Activated naive CD8-positive, alpha-beta T cell treated with anti-CD3 and anti-CD28 coated beads, Interleukin-2, amount 10 ng/mL, durations not matched to agents 7 days and 5 days (primary cell): ENCODE results near the gene PRKN. TPM values are rescaled to one million over a fixed set of nuclear protein-coding genes. Genes with fewer than 3 reads are reported as not detected.
"Not testable (repeated sequence)": the region's sequence is repeated elsewhere in the genome, so short reads cannot be mapped to it uniquely, and the experiment has no call there.

Experiments
- ATAC-seq: fragments of 150-1000 bp; cut with Tn5 transposase; one replicate; pipeline ENCODE4 v1.10.0; 2021; ENCODE audit warnings: low read depth, moderate library complexity
- POLR2A ChIA-PET: fragments of 350-600 bp; sonication (Branson Sonifier 250); formaldehyde crosslinking; loops from one replicate; lab custom pipeline; 2021; ENCODE audit warnings: antibody characterized with exemption; lab: Charles Lee
- DNase-seq: peaks from one replicate; pipeline ENCODE4 v3.0.0; 2021
- H3K27ac Mint-ChIP-seq: one replicate; pipeline ENCODE4 v1.8.0; 2022; ENCODE audit warnings: mild to moderate bottlenecking, mixed read lengths
- H3K27me3 Mint-ChIP-seq: one replicate; pipeline ENCODE4 v1.8.0; 2022; ENCODE audit warnings: mild to moderate bottlenecking, moderate library complexity, mixed read lengths
- H3K36me3 Mint-ChIP-seq: one replicate; pipeline ENCODE4 v1.8.0; 2021; ENCODE audit warnings: mild to moderate bottlenecking, mixed read lengths
- H3K4me1 Mint-ChIP-seq: one replicate; pipeline ENCODE4 v1.8.0; 2021; ENCODE audit warnings: mixed read lengths
- H3K4me3 Mint-ChIP-seq: one replicate; pipeline ENCODE4 v1.8.0; 2022; ENCODE audit warnings: mild to moderate bottlenecking, moderate library complexity, mixed read lengths
- H3K9me3 Mint-ChIP-seq: one replicate; pipeline ENCODE4 v1.8.0; 2021; ENCODE audit warnings: mixed read lengths
- total RNA-seq, 2 experiments: library from RNA; stranded (reverse); gene quantifications; one replicate each; pipeline ENCODE4 v1.2.3, GENCODE V29; 2021

Gene PRKN
- total RNA-seq, 2 experiments from 2014 or later: 1.00 to 1.5 TPM

DNA sequence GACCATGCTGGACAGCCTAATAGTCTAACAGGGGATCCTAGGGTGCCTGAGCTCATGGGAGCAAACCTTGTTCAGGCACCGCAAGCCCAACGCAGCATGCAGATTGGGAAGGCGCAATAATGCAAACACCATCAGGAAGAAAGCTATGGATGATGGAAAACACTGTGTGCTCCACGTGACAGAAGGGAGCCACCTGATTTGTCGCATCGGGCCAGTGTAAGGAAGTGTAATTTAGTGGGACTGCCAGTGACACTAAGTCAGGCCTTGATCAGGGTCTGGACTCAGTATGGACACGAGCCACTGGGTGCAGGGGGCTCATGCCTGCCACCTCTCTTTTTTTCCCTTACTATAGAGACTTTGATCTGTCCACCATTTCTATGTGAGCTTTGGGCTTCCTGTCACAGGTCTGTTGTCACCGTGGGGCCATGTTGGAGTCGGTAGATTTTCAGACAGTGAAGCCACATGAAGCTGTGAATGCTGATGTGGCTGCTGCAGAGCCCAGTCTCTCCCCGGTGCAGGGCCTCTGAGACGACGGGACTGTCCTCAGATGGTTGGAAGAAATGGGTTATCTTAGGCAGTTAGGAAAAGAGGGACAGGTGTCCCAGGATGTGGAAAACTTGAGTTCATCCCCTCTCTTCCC, 1379.5 kb downstream of the PRKN start:
- no peaks in the 10 kb centered on the region for H3K27me3 Mint-ChIP-seq

GRCh38 chr6:161347125-161347524, 1380.4 kb downstream of the PRKN start:
- POLR2A ChIA-PET: no interaction called here
- H3K9me3 Mint-ChIP-seq: no peaks in the 10 kb centered on the region
- DNase-seq: no peak
- no peaks in the 10 kb centered on the region for H3K36me3 Mint-ChIP-seq
- H3K4me3 Mint-ChIP-seq: no peak overlapping the region
- peaks cover 4% of the 10 kb centered on the region for H3K4me1 Mint-ChIP-seq
- H3K27me3 Mint-ChIP-seq: no peaks in the 10 kb centered on the region
- no peak for ATAC-seq
- no peak overlapping the region for H3K27ac Mint-ChIP-seq

More for the DNA sequence above, 1379.5 kb downstream of the PRKN start:
- Mint-ChIP-seq H3K36me3 (no peaks in the 10 kb centered on the region), H3K4me3 (no peak overlapping the region), H3K9me3 (no peaks in the 10 kb centered on the region), H3K4me1 (peaks cover 4% of the 10 kb centered on the region), H3K27ac (no peak overlapping the region)
- POLR2A ChIA-PET: no interaction called here
- ATAC-seq: no peak
- no peak for DNase-seq

GRCh38 chr6:161346717-161347116, 1380.8 kb downstream of the PRKN start:
- Mint-ChIP-seq H3K27ac (no peak overlapping the region), H3K4me3 (no peak overlapping the region), H3K4me1 (peaks cover under 1% of the 10 kb centered on the region), H3K36me3 (no peaks in the 10 kb centered on the region), H3K9me3 (no peaks in the 10 kb centered on the region), H3K27me3 (no peaks in the 10 kb centered on the region)
- POLR2A ChIA-PET: no interaction called here
- no peak for DNase-seq
- no peak for ATAC-seq

GRCh38 chr6:161344626-161345025, 1382.9 kb downstream of the PRKN start:
- no peak for DNase-seq
- Mint-ChIP-seq H3K4me3 (no peak overlapping the region), H3K27me3 (no peaks in the 10 kb centered on the region), H3K36me3 (no peaks in the 10 kb centered on the region), H3K27ac (no peak overlapping the region), H3K4me1 (no peaks in the 10 kb centered on the region), H3K9me3 (no peaks in the 10 kb centered on the region)
- POLR2A ChIA-PET: no interaction called here
- ATAC-seq: no peak

DNA sequence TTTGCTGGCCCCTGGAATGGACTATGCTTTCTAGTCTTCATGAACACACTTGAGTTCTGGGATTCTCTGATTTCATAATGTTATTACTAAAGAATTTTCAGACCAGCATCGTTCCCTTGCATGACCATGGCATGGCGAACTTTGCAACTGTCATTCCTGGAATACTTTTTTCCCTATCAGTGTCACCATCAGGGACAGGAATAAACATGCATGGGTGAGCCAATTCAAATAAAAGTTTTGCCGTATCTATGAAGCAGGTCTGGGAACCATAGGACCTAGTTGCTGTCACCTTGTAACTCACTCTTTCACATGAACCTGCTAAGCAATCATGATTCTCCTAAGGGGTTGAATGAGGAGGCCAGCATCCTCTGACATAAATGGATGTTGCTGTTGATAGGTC, 1385.5 kb downstream of the PRKN start:
- Mint-ChIP-seq H3K4me1 (no peaks in the 10 kb centered on the region), H3K27me3 (no peaks in the 10 kb centered on the region), H3K4me3 (no peak overlapping the region), H3K36me3 (no peaks in the 10 kb centered on the region), H3K27ac (no peak overlapping the region), H3K9me3 (no peaks in the 10 kb centered on the region)
- ATAC-seq (no peak), DNase-seq (no peak)
- POLR2A ChIA-PET: no interaction called here

DNA sequence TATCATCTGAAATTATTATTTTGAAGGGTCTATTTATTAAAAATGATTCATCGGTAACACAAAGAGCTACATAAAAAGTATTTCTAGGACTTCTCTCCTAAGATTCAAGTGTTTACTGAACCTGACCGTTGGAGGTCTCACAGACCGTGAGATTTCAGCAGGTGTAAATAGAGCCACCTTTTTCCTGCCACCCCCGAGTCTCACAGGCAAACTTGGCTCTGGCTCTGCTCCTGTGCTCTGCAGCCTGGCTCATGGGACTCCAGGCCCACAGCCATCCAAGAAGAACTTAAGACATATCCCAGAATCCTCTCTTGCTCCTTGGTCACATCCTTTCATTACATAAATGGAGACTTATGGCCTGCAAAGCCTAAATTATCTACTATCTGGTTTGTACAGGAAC, 1385.9 kb downstream of the PRKN start:
- H3K27me3 Mint-ChIP-seq: no peaks in the 10 kb centered on the region
- H3K4me1 Mint-ChIP-seq: no peaks in the 10 kb centered on the region
- H3K9me3 Mint-ChIP-seq: no peaks in the 10 kb centered on the region
- DNase-seq (no peak), ATAC-seq (no peak)
- H3K4me3 Mint-ChIP-seq: no peak overlapping the region
- POLR2A ChIA-PET: no interaction called here
- no peak overlapping the region for H3K27ac Mint-ChIP-seq
- no peaks in the 10 kb centered on the region for H3K36me3 Mint-ChIP-seq

DNA sequence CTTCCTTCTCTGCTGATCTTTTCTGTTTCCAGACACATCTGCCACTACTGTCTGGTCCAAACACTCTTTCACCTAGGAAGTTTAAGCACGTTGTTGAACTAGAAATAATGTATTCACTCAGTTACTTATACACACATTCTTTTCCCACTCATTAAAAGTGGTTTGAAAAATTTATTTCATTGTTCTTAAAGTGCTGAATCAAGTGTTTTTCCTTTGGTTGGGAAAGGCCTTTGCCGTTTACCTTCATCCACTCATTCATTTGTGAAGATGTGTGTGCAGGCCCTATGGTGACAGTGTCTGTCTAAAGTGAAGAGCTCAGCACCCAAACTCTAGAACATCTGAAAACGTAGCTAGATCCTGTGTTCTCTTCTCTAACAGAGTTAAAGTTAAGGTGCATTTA, 1389.6 kb downstream of the PRKN start:
- Mint-ChIP-seq H3K4me3 (no peak overlapping the region), H3K4me1 (no peaks in the 10 kb centered on the region), H3K27me3 (peaks cover 4% of the 10 kb centered on the region), H3K36me3 (no peaks in the 10 kb centered on the region), H3K27ac (no peak overlapping the region), H3K9me3 (no peaks in the 10 kb centered on the region)
- POLR2A ChIA-PET: no interaction called here
- DNase-seq (no peak), ATAC-seq (no peak)

DNA sequence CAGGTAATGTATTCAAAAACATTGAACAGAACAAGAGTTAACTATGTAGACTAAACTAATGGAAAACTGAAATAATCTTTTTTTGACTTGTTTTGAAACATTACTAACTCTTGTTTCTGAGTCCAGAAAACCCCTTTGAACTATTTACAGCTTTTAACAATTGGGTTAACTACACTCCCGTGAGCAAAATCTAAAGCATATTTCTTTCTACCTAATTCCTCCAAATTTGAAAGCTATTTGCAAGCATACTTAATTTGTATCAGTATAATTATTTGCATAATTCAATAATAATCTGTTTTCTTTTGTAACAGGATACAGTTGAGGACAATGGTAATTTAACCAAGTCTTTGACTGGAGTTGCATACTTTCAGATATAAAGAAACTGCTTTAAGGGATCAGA, 1391.1 kb downstream of the PRKN start:
- no peak overlapping the region for H3K4me3 Mint-ChIP-seq
- ATAC-seq (no peak), DNase-seq (no peak)
- no peak overlapping the region for H3K27ac Mint-ChIP-seq
- H3K36me3 Mint-ChIP-seq: no peaks in the 10 kb centered on the region
- H3K27me3 Mint-ChIP-seq: peaks cover 4% of the 10 kb centered on the region
- H3K4me1 Mint-ChIP-seq: no peaks in the 10 kb centered on the region
- H3K9me3 Mint-ChIP-seq: no peaks in the 10 kb centered on the region
- POLR2A ChIA-PET: no interaction called here

GRCh38 chr6:161333410-161333809, 1394.2 kb downstream of the PRKN start:
- POLR2A ChIA-PET: interaction anchor here (0.6 kb wide), 1 partner anchor 272 kb away, joined by 3 read pairs; no protein-coding TSS in a partner anchor
- ATAC-seq (no peak), DNase-seq (no peak)
- no peaks in the 10 kb centered on the region for H3K4me1 Mint-ChIP-seq
- no peak overlapping the region for H3K27ac Mint-ChIP-seq
- no peaks in the 10 kb centered on the region for H3K36me3 Mint-ChIP-seq
- no peaks in the 10 kb centered on the region for H3K9me3 Mint-ChIP-seq
- no peak overlapping the region for H3K4me3 Mint-ChIP-seq
- peaks cover 8% of the 10 kb centered on the region for H3K27me3 Mint-ChIP-seq

DNA sequence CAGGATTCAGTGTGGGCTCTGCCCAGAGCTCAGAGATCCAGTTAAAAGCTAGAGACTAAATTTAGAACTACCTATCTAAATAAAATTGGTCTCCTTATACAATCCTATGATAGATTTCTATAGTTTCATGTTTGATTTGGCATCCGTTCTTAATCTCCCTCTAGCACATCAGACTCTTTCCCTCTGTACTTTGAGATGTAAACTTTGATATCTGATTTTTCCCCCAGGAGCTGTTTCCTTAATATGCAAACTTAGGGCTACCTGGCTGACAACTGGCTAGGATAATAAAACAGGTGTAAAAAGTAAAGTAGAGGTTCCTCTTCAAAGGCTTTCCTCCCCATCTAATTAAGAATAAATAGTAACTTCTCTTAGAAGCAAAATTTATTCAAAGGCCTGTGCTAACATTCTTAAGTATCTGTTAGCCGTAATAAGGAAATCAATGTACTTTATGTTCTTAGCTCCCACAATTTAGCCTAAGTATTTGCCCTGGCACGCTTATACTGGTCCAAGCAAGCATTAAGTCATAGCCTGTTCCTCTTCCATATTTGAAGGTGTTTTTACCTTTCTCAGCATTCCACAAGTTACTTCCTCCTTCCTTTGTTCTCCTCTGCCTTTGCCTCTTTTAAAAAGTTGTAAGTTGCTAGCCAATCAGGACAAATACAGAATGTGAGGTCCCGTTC, 1396.0 kb downstream of the PRKN start:
- ATAC-seq, H3K9me3 Mint-ChIP-seq, H3K4me1 Mint-ChIP-seq, POLR2A ChIA-PET, DNase-seq, H3K36me3 Mint-ChIP-seq, H3K4me3 Mint-ChIP-seq, H3K27me3 Mint-ChIP-seq, H3K27ac Mint-ChIP-seq: not testable (repeated sequence)

- Mint-ChIP-seq H3K27ac (no peak overlapping the region), H3K4me3 (no peak overlapping the region), H3K36me3 (no peaks in the 10 kb centered on the region), H3K4me1 (no peaks in the 10 kb centered on the region), H3K9me3 (peaks cover 6% of the 10 kb centered on the region), H3K27me3 (peaks cover 5% of the 10 kb centered on the region)
- POLR2A ChIA-PET: no interaction called here
- ATAC-seq (no peak), DNase-seq (no peak)
These were observed 1400.1 kb downstream of the PRKN start for GRCh38 chr6:161327360-161327953.

DNA sequence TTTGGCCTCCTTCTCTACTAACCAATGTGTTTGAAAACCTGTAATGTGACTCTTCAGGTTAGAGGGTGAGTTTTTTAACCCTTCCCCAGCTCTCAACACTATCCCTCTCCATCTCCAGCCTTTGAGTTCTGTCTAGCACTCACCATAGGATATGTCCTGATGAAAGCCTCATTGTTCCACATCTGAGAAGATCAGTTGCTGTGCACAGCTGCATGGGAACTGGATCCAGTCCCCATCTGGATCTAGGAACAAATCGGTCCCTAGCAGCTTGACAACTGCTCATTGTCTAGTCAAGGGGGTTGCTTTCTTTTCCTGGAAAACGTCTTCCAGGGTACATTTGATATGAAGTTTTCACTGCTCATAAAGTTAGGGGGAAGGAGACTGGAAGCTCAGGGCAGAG, 1408.3 kb downstream of the PRKN start:
- Mint-ChIP-seq H3K27me3 (no peaks in the 10 kb centered on the region), H3K4me3 (no peak overlapping the region), H3K36me3 (no peaks in the 10 kb centered on the region), H3K4me1 (no peaks in the 10 kb centered on the region), H3K9me3 (peaks cover 3% of the 10 kb centered on the region), H3K27ac (no peak overlapping the region)
- POLR2A ChIA-PET: no interaction called here
- ATAC-seq: no peak
- DNase-seq: no peak

DNA sequence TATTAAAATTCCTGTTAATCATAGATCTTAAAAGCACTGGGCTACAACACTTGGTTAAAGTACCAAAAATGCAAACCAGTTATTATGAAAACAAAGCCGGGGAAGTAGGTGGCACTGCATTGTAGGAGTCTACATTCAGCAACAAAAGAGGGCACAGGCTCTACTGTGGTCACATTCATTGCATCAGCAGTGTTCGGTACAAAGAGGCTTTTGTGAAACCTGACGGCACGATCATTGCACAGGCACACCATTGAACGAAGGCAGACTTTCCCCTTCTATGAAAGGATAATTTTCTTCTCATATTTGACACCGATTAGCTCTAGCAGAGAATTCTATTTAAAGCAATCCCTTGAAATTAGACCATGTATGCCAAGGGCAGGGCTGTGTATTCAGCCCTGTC, 1409.1 kb downstream of the PRKN start:
- no peak overlapping the region for H3K27ac Mint-ChIP-seq
- POLR2A ChIA-PET: no interaction called here
- H3K36me3 Mint-ChIP-seq: no peaks in the 10 kb centered on the region
- peaks cover 3% of the 10 kb centered on the region for H3K9me3 Mint-ChIP-seq
- no peak overlapping the region for H3K4me3 Mint-ChIP-seq
- H3K4me1 Mint-ChIP-seq: no peaks in the 10 kb centered on the region
- ATAC-seq (no peak), DNase-seq (no peak)
- no peaks in the 10 kb centered on the region for H3K27me3 Mint-ChIP-seq

GRCh38 chr6:161316531-161316930, 1411.0 kb downstream of the PRKN start:
- Mint-ChIP-seq H3K4me3 (no peak overlapping the region), H3K27me3 (peaks cover 4% of the 10 kb centered on the region)
- POLR2A ChIA-PET: no interaction called here

More at GRCh38 chr6:161316531-161316930, 1411.0 kb downstream of the PRKN start:
- no peak overlapping the region for H3K27ac Mint-ChIP-seq
- H3K36me3 Mint-ChIP-seq: no peaks in the 10 kb centered on the region
- no peaks in the 10 kb centered on the region for H3K9me3 Mint-ChIP-seq
- H3K4me1 Mint-ChIP-seq: no peaks in the 10 kb centered on the region
- DNase-seq (no peak), ATAC-seq (no peak)
